ENCODE results near the gene SPATA9. TPM values are rescaled to one million over a fixed set of nuclear protein-coding genes. Genes with fewer than 3 reads are reported as not detected.
"Not testable (repeated sequence)": the region's sequence is repeated elsewhere in the genome, so short reads cannot be mapped to it uniquely, and the experiment has no call there.

The SPATA9 gene
- total RNA-seq, 1 donor from 2014 or later, result 0.67 TPM

DNA sequence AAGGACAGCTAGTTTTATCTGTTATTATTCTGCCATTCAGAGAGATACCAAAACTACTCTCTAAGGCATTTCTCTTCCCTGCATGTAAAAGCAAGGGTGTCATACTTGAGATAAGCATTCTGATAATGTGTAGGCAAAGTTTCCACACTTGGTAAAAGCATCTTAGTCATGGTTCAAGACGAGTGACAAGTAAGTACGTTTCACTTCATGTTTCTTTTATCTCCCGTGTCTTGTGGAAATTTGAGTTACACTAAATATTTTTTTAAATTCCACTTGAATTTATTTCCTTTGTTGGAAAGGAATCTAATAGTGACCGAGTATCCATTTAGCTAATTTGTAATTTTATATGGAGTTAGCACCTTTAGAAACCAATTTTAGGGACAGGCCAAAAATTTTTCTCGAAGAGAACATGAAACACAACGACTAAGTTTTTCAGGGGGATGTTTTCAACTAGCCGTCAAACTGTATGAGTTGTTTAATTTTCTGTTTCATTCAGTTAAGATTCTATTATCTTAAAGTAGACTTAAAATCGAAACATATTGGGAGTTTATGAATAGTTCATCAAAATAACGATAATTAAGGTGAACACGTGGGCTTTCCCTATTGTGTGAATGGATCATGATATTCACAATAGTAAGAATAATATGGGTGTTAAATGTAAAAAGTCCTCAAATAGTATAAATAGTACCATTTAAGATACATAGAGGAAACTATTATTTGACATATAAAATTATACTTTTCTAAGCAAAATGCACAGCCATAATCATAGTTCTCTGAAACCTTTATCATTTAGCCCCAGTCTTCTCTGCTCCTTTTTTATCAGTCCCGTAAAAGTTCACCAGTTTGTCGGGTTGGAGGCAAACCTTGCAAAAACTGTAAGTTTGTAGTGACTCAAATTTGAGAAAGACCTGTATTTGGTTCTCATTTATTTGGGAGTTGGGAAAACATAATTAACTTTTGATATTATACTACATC lies 34.6 kb downstream of the SPATA9 start:
- no peaks in the 10 kb centered on the region for H3K27me3 Mint-ChIP-seq (ENCODE audit: low read depth)
- no peaks in the 10 kb centered on the region for H3K36me3 Mint-ChIP-seq (ENCODE audit: low read depth)
- TF ChIP-seq, protein P1, sequence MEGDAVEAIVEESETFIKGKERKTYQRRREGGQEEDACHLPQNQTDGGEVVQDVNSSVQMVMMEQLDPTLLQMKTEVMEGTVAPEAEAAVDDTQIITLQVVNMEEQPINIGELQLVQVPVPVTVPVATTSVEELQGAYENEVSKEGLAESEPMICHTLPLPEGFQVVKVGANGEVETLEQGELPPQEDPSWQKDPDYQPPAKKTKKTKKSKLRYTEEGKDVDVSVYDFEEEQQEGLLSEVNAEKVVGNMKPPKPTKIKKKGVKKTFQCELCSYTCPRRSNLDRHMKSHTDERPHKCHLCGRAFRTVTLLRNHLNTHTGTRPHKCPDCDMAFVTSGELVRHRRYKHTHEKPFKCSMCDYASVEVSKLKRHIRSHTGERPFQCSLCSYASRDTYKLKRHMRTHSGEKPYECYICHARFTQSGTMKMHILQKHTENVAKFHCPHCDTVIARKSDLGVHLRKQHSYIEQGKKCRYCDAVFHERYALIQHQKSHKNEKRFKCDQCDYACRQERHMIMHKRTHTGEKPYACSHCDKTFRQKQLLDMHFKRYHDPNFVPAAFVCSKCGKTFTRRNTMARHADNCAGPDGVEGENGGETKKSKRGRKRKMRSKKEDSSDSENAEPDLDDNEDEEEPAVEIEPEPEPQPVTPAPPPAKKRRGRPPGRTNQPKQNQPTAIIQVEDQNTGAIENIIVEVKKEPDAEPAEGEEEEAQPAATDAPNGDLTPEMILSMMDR (IDR thresholded peaks at IDR 0.05), result no peak
- H3K9me3 Mint-ChIP-seq (ENCODE audit: low read depth), result no peaks in the 10 kb centered on the region
- no peak overlapping the region for H3K27ac Mint-ChIP-seq (ENCODE audit: unreplicated experiment)
- no peak overlapping the region for H3K4me3 Mint-ChIP-seq (ENCODE audit: unreplicated experiment)
- H3K4me1 Mint-ChIP-seq (ENCODE audit: low read depth), result peaks cover 18% of the 10 kb centered on the region
- DNase-seq (ENCODE audit: low spot score), result no peak

- Mint-ChIP-seq H3K36me3 (ENCODE audit: low read depth) (no peaks in the 10 kb centered on the region), H3K4me3 (ENCODE audit: unreplicated experiment) (peak within 1 kb of the TSS; percentile 75), H3K9me3 (ENCODE audit: low read depth) (no peaks in the 10 kb centered on the region), H3K27me3 (ENCODE audit: low read depth) (no peaks in the 10 kb centered on the region), H3K27ac (ENCODE audit: unreplicated experiment) (peak within 1 kb of the TSS; percentile 91), H3K4me1 (ENCODE audit: low read depth) (peaks cover 18% of the 10 kb centered on the region)
- TF ChIP-seq, protein P1 (IDR thresholded peaks at IDR 0.05), result peak; percentile 58
- peak; percentile 98 for DNase-seq (ENCODE audit: low spot score)
These were observed 36.0 kb downstream of the SPATA9 start, which contains the start of gene RFESD for GRCh38 chr5:95646569-95647431. Gene RFESD, plus strand, starts transcription at chr5:95646777. Its CDS starts 5,495 bp downstream, at chr5:95652272.

DNA sequence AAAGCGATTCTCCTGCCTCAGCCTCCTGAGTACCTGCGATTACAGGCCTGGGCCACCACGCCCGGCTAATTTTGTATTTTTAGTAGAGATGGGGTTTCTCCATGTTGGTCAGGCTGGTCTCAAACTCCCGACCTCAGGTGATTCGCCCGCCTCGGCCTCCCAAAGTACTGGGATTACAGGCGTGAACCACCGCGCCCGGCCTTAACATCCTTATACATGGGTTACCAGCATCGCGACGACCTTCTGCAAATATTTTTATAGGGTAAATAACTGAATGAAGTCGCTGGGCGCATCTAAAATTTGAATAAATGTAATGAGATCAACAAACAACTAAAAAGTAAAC lies 36.6 kb downstream of the SPATA9 start:
- DNase-seq (ENCODE audit: low spot score); H3K9me3 Mint-ChIP-seq (ENCODE audit: low read depth); H3K36me3 Mint-ChIP-seq (ENCODE audit: low read depth); H3K27me3 Mint-ChIP-seq (ENCODE audit: low read depth): not testable (repeated sequence)
- Mint-ChIP-seq H3K27ac (ENCODE audit: unreplicated experiment) (peak overlapping the region; percentile 83), H3K4me1 (ENCODE audit: low read depth) (peaks cover 18% of the 10 kb centered on the region), H3K4me3 (ENCODE audit: unreplicated experiment) (peak overlapping the region; percentile 75)

GRCh38 chr5:95644351-95645042 lies 38.3 kb downstream of the SPATA9 start:
- H3K9me3 Mint-ChIP-seq (ENCODE audit: low read depth), result no peaks in the 10 kb centered on the region
- no peak for DNase-seq (ENCODE audit: low spot score)

GRCh38 chr5:95643152-95643551 lies 39.6 kb downstream of the SPATA9 start:
- Mint-ChIP-seq H3K36me3 (ENCODE audit: low read depth) (no peaks in the 10 kb centered on the region), H3K9me3 (ENCODE audit: low read depth) (no peaks in the 10 kb centered on the region), H3K27ac (ENCODE audit: unreplicated experiment) (no peak overlapping the region), H3K4me3 (ENCODE audit: unreplicated experiment) (no peak overlapping the region), H3K27me3 (ENCODE audit: low read depth) (no peaks in the 10 kb centered on the region), H3K4me1 (ENCODE audit: low read depth) (peaks cover 14% of the 10 kb centered on the region)
- DNase-seq (ENCODE audit: low spot score), result no peak
- TF ChIP-seq, protein P1 (IDR thresholded peaks at IDR 0.05), result no peak

More at GRCh38 chr5:95644351-95645042, 38.3 kb downstream of the SPATA9 start:
- Mint-ChIP-seq H3K36me3 (ENCODE audit: low read depth) (no peaks in the 10 kb centered on the region), H3K4me3 (ENCODE audit: unreplicated experiment) (no peak overlapping the region), H3K27me3 (ENCODE audit: low read depth) (no peaks in the 10 kb centered on the region), H3K4me1 (ENCODE audit: low read depth) (peaks cover 18% of the 10 kb centered on the region), H3K27ac (ENCODE audit: unreplicated experiment) (no peak overlapping the region)
- TF ChIP-seq, protein P1 (IDR thresholded peaks at IDR 0.05), result peak; percentile 91

Data from chondrocyte (in vitro differentiated cells).